Dedifferentiated amniotic fluid mesenchymal stem cell (primary cell): ENCODE results near the gene UBE2Q1.

Source experiments
- DNase-seq: peaks from one replicate; pipeline ENCODE4 v3.0.0-alpha.2; 2016; ENCODE audit errors: extremely low spot score

Gene UBE2Q1

GRCh38 chr1:154557939-154558719 is at the start of gene UBE2Q1:
TSS of gene UBE2Q1 (minus strand) at chr1:154558662. CDS start at chr1:154558553, 109 bp downstream.
- DNase-seq: no peak

- peak; percentile 96 for DNase-seq
These were observed 49.3 kb upstream of the UBE2Q1 start, which contains the start of gene ADAR for GRCh38 chr1:154607609-154608396. TSS of gene ADAR (minus strand) at chr1:154608186. CDS start at chr1:154608006, 180 bp downstream.

DNA sequence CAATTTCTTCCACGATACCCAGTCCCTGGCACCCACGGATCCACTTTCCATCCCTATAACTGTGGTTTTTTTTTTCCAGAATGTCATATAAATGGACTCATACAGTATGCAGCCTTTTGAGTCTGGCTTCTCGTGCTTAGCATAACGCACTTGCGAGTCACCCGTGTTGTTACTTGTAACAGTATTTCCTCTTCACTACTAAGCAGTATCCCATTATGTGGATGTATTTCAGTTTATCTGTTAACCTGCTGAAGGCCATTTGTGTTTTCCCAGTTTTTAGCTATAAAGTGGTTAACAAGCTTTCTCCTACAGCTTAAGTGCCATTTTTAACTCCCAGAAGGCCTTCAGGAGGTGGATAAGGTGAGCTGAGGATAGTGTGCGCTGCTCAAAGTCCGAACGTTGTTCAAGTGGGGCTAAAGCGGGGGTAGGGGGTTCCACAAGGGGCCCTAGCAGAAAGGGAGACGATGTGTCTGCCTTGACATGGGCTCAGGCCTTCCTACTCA is 48.7 kb upstream of the UBE2Q1 start:
- peak; percentile 40 for DNase-seq

- no peak for DNase-seq
These were observed 47.1 kb upstream of the UBE2Q1 start for GRCh38 chr1:154605534-154605933.

DNA sequence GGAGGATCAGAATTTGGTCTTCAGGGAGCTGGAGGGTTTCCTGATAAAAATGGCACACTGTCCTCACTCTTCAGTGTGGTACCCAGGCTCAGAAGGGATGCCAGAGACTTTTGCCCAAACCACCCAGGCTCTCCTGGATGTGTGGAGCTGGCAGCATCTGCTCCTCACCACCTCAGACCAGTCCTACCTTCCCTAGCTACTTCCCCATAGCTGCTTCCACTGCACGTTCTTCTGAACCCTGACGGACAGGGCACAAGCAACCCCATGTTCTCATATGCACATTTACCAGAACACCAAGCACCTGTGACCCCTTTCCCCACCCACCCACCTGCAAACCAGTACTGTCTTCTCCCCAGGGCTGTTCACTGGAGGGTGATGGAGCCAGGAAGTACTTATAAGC is 44.9 kb upstream of the UBE2Q1 start:
- no peak for DNase-seq

DNA sequence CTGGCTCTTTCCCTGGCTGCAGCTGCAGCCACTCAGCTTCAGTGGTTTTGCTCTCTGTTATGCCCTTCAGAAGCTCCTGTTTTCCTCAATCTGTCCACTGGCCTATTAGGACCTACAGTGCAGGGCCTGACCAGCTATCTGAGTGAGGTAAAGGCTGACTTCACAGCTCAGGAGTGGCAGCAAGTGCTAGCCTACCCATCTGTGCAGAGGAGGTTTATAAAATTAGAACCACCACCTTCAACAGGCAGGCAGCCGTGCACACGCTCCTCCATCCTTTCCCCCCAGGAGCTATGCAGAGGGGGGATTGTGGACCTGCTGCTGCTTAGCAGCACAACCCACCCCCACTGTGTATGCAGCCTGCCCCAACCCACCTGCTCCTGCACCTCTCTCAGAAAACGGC is 41.2 kb upstream of the UBE2Q1 start:
- no peak for DNase-seq

DNA sequence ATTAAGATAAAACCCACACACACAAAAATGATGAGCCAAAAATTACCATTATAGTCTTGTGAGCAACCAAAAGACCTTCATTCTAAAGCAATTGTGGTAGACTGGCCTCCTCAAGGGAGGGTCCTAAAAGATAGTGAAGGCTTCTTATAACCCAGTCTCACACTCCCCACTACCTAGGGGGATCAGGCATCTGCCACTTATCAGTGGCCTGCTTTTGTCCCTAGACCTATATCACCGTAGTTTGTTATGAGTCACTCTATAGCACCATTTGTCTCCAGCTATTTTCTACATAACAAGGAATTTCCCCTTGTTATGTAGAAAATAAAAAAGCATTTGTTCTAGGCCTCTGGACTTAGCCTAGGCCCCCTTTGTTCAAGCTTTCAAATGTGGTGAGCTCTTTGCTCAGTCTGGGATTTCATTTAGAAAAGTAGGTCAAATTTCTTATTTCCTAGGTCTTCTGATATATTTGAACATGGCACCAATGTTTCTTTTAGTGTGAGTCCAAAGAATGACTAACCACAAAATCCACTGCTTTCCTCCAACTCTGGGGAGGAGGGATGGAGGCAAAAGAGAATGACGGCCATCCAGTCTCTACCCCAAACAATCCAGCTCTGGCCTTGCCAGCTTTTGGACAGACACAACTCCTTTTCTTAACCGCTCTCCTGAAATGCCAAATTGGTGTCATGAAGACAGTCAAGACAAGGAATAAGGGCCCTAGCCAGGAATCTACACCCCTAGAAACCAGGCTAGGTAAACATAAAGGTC is 40.6 kb upstream of the UBE2Q1 start:
- DNase-seq: no peak

DNA sequence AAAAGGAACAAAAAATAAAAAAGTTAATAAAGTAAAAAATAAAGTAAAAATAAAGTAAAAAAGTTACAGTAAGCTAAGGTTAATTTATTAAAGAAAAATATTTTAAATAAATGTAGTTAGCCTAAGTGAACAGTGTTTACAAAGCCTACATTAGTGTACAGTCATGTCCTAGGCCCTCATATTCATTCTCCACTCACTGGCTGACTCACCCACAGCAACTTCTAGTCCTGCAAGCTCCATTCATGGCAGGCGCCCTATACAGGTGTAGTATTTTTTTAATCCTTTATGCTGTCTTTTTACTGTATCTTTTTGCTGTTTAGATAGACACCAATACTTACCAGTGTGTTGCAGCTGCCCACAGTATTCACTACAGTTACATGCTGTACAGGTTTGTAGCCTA is 37.2 kb upstream of the UBE2Q1 start:
- no peak for DNase-seq

- DNase-seq: no peak
These were observed 36.3 kb upstream of the UBE2Q1 start for GRCh38 chr1:154594811-154595210.

GRCh38 chr1:154593390-154593789 is 34.9 kb upstream of the UBE2Q1 start:
- no peak for DNase-seq

DNA sequence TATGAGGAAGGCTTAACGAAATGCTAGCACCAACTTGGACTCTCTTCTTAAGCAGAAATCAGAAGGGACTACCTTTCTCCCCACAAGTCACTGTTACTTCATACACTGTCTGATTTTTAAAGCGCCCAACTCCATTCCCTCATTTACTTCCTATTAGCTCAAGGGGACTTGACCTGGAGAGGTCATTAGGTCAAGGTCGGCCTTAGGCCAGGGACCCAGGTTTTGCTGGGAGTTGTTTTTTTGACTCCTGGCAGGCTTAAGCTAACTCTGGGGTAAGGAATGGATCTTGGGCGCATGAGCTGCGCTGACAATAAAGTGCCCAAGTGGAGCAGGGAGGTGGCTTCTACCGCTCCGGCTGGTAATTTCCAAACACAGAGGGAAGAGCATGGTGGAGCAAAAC is 32.7 kb upstream of the UBE2Q1 start:
- DNase-seq: no peak

- no peak for DNase-seq
These were observed 32.3 kb upstream of the UBE2Q1 start for GRCh38 chr1:154590756-154591155.

DNA sequence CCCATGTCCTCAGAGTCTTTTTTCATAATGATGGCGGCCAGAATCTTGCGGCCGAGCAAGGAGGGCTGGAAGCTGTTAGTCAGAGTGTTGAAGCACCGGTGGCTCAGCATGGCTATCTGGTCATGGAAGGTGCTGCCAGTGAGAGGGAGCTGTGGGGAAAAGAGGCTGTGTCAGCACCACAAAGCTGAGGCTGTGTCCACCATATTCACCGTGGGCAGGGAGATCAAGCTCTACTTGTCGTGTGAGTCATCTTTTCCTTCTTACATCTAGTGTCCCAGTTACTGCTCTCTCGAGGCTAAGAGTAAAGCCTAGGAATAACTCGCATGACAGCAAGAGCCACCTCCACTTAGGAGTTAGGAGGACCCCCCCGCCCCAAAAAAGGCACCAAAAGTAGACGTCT is 31.3 kb upstream of the UBE2Q1 start:
- no peak for DNase-seq

- no peak for DNase-seq
These were observed 28.2 kb upstream of the UBE2Q1 start for GRCh38 chr1:154586641-154587040.

GRCh38 chr1:154586231-154586630 is 27.8 kb upstream of the UBE2Q1 start:
- DNase-seq: no peak

DNA sequence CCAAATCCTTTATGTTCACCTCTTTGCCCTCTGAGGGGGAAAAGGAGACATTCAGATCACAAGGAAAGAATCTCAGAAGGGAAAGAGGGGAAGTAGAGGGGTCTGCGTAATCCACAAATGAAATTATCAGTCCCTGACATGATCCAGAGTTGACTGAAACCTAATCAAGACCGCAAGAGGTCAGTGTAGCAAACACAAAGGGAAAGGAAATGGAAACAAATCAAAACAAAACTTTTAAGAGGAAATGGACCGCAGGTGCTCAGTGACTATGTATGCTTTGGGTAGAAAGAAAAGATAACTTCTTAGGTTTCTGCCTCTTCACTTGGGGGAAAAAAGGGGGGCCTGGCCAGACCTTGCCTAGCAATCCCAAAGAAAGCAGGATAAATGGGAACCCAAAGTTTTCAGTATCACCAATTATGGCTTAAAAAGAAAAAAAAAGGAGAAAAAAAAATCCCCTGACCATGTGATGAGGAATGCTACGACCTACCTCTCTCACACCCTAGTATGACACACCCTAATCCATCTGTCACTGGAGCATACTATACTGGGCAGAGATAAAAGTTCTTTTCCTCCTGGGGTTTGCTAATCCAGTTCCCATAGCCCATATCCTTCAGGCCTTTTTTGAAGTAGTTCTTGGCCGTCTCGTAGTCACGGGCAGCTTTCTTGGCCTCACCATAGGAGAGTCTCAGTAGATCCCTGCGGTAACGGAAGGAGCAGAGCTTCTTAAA is 26.0 kb upstream of the UBE2Q1 start:
- no peak for DNase-seq

- DNase-seq: no peak
These were observed 25.3 kb upstream of the UBE2Q1 start for GRCh38 chr1:154583773-154584172.

DNA sequence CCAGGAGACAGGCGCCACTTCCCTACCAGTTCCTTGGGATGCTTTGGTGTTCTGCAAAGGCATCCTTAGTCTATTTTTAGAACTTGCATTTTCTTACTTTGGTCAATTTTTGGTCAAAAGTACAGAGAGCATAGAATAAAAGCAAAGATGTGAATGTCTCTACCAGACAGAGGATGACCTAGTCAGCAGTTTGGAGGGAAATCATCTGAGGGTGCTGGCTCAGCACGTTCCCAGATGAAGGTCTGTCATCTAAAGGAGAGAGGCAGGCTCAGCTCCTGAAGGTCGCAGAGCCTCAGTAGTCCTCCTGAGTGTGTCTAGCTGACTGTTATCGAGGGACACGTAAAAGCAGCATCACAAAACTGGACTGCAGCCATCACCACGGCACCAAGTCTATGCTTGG is 24.4 kb upstream of the UBE2Q1 start:
- no peak for DNase-seq

GRCh38 chr1:154581766-154582165 is 23.3 kb upstream of the UBE2Q1 start:
- DNase-seq: no peak

DNA sequence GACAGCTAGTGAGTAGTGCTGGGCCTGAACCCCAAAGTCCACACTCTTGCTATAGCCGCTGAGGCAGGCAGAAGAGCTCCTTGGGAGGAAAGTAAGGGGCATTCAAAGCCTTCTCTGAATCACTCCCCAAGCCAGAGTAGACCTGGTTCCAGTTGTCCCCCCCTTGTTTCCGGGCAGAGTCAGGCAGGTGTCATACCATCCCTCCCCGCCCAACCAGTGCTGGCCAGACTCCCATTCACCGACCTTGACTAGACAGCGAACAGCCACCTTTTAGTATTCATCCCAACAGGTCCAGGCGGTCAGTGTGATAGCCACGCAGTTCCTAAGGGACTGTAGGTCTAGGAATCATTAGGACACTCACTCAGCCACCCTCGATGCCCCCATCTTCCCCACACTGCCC is 20.9 kb upstream of the UBE2Q1 start:
- no peak for DNase-seq

DNA sequence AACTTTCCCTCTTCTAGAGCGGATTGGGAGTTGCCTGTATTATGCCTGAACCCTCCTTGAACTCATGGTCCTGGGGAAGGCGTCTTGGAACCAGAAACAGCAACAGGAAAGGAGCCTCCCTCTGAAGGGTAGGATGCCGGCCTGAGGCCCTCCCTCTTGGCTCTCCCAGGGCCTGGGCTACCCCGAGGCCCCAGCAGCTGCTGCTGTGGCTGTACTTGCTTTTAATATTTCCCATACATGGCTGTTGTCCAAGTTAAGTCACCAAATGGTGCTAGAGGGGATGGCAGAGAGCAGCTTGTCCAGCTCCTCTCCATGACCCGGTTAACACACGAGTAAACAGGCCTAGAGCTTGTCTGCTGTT is 19.6 kb upstream of the UBE2Q1 start:
- DNase-seq: no peak
